HG02610 (cell line): ENCODE measurements around the gene KIF23.
"Not testable (repeated sequence)": the region's sequence is repeated elsewhere in the genome, so short reads cannot be mapped to it uniquely, and the experiment has no call there.

Experiments used
- ATAC-seq: cut with Tn5 transposase; IDR thresholded peaks from one replicate; pipeline ENCODE4 v1.9.1; 2021; ENCODE audit warnings: mild to moderate bottlenecking, moderate library complexity; ENCODE audit not compliant: unreplicated experiment

Gene KIF23

DNA sequence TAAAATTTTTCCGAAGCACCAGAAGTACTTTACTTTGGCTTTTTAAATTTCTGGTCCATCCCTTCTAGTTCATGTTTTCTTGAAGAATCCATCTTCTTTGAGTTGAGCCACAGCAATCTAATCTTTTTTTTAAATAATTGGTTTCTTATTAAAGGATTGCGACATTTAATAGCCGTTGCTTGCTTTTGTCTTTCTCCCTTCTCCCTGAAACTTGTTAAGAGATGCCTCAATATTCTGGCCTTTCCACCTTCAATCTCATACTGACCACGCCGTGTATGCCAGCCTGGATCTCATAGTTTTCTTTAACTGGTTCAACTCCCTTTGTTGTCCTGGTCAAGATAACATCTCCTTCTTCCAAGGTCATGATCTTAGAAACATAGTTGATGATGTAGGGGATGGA, 20.1 kb downstream of the KIF23 start:
- ATAC-seq, result no peak

DNA sequence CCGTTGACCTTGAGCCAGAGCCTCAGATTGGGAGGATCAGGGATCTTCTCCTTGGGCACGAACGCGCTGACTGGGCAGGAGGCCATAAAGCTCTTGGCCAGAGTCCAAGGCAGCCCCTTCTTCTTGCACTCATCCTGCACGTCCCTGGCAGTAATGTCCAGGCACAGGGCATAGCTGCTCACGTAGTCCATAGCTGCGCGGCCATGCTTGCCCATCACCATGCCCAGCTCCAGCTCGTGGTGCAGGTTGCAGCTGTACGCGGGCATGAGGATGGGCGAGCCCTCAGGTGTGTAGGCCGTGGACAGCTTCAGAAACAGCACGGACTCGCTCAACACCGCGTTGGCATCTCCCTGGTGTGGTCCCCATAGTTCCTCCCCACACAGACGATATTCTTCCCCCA, 20.5 kb downstream of the KIF23 start:
- no peak for ATAC-seq

DNA sequence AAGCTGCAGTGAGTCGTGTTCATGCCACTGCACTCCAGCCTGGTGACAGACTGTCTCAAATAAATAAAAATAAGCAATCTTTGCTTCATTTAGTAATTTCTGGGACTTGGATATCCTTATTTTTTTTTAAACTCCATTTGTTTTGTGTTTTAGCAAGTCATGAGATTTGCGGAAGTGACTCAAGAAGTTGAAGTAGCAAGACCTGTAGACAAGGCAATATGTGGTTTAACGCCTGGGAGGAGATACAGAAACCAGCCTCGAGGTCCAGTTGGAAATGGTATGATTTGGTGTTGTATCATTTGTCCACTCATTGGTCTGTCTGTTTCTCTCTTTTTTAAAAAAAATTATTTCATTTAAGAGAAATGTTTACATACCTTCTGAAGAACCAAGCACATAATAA, 21.8 kb downstream of the KIF23 start:
- no peak for ATAC-seq

DNA sequence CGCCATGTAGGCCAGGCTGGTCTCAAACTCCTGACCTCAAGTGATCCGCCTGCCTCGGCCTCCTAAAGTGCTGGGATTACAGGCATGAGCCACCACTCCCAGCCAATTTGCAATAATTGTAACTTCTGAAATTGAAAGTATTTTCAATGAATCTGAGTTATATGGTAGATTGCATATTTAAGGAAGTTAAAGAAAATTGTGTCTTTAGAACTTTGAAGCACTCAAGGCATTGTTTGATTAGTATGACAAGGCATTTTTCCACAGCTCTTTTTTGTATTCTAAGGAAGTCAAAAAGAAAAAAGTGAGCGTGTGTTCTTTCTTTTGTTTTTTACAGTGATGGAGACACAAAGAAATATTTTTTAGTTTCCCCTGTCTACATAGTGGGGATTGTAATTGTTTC, 22.8 kb downstream of the KIF23 start:
- ATAC-seq, result no peak

DNA sequence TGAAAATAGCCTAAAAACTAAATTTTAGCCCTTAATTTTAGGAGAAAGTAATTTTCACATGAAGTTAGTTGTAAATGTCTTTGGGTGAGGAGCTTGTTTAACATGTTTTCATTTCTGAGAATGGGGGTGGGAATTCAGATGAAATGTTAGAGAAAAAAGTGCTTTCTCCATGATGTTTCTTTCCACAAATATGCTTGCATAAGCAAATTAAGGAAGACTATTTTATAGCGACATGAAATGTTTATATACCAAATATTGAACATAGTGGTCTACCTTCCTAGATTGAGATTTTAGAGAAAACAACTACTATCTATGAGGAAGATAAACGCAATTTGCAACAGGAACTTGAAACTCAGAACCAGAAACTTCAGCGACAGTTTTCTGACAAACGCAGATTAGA, 25.5 kb downstream of the KIF23 start:
- no peak for ATAC-seq

DNA sequence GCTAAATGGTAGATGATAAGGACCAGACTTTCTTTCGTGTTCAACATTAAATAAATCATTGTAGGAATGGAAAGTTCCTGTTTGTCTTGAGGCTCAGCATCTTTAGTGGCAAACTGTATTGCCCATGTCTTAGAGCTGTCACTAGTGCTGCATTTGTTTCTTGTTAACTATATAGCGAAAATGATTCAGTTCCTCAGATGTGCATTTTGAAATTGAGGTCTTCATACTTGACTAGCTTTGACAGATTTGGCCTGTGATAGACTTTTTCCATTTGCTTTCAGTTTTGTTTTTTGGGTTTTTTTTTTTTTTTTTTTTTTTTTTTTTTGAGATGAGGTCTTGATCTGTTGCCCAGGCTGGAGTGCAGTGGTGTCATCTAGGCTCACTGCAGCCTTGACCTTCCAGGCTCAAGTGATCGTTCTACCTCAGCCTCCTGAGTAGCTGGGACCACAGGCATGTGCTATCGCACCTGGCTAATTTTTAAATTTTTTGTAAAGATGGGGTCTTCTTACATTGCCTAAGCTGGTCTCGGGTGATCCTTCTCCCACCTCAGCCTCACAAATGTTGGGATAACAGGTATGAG, 29.0 kb downstream of the KIF23 start:
- ATAC-seq, result peak; percentile 59

DNA sequence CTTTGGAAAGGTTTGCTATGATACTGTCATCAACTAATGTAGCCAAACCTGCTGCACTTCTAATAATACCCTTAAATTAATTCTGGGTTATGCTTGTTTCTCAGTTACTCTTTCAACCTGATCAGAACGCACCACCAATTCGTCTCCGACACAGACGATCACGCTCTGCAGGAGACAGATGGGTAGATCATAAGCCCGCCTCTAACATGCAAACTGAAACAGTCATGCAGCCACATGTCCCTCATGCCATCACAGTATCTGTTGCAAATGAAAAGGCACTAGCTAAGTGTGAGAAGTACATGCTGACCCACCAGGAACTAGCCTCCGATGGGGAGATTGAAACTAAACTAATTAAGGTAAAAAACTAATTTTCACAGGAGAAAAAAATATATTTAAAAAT, 30.5 kb downstream of the KIF23 start:
- no peak for ATAC-seq

DNA sequence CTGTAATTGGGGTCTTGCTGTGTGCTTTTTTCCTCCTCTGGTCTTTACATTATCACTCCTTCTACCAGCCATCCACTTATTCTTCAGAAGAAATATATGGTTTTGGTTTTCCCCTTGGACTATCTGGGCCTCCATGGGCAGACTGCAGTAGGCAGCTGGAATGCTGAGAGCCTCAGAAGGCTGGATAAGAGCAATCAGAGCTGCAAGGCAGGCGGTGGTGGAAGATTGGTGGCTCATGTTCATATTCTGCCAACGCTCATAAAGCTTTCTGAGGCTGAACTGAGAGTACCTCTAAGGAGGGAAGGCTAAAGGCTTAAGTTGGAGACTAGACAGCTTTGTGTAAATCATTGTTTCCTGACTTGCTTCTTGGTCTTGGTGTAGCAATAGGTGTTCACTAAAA, 32.8 kb downstream of the KIF23 start:
- ATAC-seq, result no peak

DNA sequence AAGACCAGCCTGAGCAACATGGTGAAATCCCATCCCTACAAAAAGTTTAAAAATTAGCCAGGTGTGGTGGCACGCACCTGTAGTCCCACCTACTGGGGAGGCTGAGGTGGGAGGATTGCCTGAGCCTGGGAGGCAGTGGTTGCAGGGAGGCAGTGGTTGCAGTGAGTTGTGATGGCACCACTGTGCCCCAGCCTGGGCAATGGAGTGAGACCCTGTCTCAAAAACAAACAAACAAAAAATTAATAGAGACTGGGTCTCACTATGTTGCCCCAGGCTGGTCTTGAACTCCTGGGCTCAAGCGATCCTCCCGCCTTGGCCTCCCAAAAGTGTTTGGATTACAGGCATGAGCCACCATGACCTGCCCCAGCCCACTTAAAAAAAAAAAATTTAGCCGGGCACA, 36.1 kb downstream of the KIF23 start:
- ATAC-seq, result not testable (repeated sequence)

DNA sequence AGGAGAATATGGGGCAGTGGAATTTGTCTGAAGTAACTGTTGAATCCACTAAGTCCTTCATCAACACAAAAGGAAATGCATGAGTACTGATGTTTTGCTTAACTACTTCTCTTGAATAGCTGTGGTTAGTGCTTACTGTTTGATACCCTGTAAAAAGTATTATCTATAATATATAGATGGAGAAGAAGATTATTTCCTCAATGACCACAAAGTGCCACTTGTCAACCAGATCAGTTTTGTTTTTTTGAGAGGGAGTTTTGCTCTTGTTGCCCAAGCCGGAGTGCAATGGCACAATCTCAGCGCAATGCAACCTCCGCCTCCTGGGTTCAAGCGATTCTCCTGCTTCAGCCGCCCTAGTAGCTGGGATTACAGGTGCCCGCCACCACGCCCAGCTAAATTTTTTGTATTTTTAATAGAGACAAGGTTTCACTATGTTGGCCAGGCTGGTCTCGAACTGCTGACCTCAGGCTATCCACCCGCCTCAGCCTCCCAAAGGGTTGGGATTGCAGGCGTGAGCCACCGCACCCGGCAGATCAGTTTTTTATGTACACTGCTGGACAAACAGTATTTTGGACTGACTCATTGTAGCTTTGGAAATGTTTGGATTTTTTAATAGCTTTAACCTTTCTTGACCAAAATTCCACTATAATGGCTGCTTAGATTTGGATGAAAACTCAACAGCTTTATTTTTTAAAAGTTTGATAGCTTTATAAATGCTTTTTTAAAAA, 37.0 kb downstream of the KIF23 start:
- no peak for ATAC-seq

DNA sequence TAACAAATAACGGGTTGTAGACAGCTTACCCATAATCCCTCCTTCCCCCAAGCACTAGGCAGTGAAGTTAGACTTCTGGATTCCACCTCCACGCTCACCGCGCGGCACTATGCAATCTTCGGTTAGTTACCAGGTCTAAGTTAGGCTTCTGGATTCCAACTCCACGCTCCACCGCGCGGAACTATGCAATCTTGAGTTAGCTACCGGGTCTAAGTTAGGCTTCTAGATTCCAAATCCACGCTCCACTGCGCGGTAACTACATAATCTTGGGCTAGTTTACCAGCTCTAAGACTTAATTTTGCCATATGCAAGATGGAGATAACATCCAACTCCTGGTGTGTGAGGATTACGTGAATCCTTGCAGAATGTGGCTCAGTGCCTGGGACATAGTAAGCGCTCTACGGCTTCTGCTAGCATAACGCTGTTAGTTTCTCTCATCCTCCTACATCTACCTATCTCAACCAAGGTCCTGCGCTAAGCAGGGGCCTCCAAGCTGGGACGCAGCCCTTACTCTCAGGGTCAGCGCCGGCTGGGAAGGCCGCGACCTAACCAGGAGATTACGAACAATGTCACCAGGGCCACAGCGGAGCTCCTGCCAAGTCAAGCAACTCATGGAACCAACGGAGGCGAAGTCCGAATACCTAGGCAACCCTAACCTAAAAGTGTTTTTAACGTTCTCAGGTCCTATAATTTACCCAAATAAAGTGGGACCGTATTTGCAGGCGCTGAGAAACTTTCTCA, 38.0 kb downstream of the KIF23 start:
- ATAC-seq, result peak; percentile 43

DNA sequence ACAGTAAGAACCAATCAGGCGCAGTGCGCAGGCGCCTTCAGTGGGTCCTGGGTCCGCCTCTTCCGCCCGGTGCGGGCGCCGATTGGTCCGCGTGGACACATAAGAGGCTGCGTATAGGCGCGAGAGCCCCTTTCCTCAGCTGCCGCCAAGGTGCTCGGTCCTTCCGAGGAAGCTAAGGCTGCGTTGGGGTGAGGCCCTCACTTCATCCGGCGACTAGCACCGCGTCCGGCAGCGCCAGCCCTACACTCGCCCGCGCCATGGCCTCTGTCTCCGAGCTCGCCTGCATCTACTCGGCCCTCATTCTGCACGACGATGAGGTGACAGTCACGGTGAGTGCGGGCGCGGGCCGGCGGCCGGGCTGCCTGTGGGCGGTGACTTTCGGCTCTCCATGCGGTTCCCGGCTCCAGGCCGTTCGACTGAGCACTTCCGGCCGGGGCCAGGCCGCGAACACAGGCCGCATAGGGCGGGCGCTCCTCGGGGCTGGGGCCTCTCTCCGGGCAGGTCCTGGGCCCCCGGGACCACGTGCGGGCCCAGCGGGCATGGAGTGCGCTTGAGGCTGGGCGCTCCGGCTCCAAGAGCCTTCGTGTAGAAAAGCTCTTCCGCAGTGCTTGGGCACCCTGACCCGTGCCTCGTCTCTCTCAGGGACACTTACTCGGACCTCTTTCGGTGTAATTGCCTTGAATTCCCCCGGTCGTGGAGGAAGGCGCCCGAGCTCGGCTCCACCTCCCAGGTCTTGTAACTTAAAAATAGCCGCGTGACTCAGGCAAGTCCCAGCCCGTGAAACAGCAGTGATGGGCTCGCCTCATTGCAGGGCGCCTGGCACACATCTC, 38.8 kb downstream of the KIF23 start, which contains the start of gene RPLP1:
Gene RPLP1 (plus strand): TSS at position 127 of the 830 bp plus-strand sequence. CDS start 131 bp downstream, at position 258.
- peak; percentile 79 for ATAC-seq

DNA sequence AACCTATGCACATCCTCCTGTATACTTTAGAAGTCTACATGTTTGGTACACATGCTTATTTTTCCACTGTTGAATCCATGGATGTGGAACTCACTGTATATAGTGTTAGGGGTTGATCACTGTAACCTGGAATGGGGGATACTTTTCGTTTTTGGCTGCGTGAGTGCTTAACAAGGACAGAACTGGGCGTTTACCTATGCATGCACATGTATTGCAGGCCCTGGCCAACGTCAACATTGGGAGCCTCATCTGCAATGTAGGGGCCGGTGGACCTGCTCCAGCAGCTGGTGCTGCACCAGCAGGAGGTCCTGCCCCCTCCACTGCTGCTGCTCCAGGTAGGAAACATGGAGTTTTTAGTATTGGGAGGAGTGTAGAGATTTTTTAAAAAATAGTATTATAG, 40.8 kb downstream of the KIF23 start:
- no peak for ATAC-seq

DNA sequence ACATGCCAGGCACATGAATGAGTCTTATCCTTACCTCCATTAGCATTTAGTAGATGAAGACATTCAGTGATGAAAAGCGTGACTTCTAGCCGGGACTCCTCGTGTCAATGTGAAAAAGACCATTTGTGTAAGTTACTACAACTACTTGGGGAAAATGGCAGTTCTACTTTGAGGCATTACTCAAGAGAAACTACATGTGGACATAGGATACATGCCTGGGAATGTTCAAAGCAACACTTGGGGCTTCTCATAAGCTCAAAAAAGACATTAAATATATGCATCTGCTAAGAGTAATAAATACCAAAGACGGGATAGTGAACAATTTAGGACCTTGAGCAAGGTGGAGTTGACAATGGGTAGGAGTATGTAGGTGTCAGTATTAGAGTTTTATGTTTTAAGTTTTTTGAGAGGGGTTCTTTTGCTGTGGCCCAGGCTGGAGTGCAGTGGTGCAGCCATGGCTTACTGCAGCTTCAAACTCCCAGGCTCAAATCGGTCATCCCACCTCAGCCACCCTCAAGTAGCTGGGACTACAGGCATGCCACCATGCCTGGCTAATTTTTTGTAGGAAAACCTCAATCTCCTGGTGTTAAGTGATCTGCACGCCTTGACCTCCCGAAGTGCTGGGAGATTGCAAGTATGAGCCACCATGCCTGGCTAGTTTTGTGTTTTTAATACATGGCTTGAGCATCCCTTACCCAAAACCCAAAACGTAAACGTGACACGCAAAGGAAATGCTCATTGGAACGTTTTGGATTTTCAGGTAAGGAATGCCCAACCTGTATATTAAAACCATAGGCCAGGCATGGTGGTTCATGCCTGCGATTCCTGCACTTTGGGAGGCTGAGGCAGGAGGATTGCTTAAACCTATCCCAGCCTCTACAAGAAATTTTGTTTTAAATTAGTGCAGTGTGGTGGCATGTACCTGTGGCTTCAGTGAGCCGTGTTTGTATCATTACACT, 42.3 kb downstream of the KIF23 start:
- ATAC-seq, result no peak

DNA sequence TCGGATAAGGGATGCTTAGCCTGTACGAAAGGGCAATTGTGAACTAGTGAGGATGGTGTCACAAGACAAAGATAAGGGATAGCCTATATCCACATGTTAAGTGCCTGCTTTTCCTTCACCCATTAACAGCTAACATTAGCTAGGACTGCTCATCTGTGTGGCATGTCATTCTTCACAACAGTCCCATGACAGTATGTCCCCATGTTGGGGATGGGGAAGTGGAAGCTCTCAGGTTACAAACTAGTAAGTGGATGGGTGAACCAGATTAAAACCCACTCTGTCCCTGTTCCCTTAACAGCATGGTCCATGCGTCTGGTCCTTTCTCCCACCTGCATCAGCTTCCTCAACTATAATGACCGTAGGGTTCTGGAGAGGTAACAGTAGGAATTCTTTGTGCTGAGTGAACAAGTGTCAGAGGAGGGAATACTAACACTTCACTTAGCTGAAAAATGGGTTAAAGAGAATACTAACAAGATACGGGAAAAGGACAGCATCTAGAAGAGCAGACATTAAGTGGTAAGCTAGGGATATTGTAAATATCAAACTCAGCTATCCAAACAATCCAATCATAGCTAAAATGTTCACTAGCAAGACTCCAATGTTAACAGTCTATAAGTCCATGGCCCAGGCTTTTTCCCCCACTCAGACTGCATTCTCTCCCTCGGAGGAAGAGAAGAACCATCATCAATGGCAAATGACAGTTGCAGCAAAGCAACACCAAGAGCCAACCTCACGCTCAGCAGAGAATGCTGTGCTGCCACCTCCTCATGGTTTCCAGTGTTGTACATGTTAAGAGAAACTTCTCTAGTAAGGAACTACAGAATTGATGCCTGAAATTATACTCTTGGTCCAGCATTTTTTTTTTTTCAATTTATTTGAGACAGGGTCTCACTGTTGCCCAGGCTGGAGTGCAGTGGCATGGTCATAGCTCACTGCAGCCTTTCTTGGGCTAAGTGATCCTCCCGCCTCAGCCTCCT, 43.4 kb downstream of the KIF23 start:
- no peak for ATAC-seq

DNA sequence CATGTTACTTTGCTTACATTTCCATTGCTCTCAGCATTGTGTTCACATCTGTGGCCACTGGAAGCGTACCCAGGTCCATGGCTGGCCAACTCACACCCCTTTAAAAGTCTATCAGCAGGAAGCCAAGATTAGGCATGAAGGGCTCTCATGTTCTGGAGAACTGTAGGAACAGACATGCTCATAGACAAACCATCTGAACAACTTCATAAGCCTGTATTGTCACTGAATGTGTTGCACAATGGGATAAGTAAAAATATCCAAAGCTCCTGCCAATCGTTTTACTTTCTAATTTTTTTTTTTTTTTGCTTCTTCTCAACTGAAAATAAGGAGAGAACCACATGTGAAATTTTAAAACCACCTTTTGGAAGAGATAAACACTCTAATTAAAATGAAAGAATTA, 44.9 kb downstream of the KIF23 start:
- ATAC-seq, result no peak

DNA sequence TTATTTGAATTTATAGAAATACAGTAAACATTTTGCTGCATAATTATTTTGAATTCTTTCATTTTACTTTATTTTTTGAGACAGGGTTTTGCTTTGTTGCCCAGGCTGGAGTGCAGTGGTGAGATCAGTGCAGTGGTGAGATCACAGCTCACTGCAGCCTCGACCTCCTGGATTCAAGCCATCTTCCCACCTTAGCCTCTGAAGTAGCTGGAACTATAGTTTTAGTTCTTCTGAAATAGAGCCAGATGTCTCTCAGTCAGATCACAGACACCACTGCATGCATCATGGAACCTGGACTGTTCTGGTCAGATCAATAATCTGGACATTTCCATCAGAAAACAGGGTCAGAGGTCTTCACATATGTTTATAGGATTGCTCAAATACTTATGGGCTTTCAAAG, 46.3 kb downstream of the KIF23 start:
- no peak for ATAC-seq

DNA sequence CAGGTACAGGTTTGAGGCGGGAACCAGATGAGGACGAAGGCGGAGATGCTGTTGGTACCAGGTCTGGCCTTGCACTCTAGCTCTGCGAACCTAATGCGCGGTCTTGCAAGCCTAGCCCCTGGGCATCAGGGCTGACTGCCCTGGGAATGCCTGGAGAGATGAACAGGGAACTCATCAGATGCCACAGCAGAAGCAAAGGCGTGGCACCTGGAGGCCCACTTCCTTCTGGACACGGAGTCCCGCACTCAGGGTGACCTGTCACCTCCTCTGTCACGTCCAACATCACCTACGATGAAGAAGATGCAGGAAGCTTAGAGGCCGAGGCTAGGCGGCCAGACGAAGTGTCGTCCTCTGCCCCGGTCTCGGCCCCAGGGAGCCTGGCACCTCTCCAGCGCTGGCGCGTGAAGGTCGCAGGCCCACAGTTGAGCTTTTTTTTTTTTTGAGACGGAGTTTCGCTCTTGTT, 47.9 kb downstream of the KIF23 start:
- ATAC-seq, result no peak
